GM12878 (cell line): Measurements from ENCODE around the gene RREB1. TPM values are rescaled to one million over a fixed set of nuclear protein-coding genes. Genes with fewer than 3 reads are reported as not detected.

Source experiments
- ATAC-seq: fragments of 200-7000 bp; cut with Tn5 transposase; 3 replicates; pipeline ENCODE4 v1.9.1; 2020; ENCODE audit warnings: mild to moderate bottlenecking, moderate library complexity
- BruUV-seq: library from RNA; stranded (reverse); fragments of 400-500 nt; replicated peaks from 2 replicates; lab custom pipeline; 2021; lab: Mats Ljungman, UMichigan
- CTCF ChIA-PET: fragments of 300-600 bp; sonication (Branson Sonifier 250); formaldehyde crosslinking; extraction: SDS; loops from one replicate; lab custom pipeline; 2021; ENCODE audit warnings: inconsistent platforms; lab: Yijun Ruan, JAX
- POLR2A ChIA-PET: fragments of 350-600 bp; formaldehyde crosslinking; extraction: SDS; loops from one replicate; lab custom pipeline; 2021; ENCODE audit warnings: inconsistent platforms; lab: Charles Lee
- RAD21 ChIA-PET: fragments of 300-600 bp; sonication (Branson Sonifier 250); formaldehyde crosslinking; loops from one replicate; lab custom pipeline; 2023; ENCODE audit warnings: antibody characterized with exemption; ENCODE audit not compliant: unreplicated experiment; lab: Charles Lee
- SMC1A ChIA-PET: fragments of 300-600 bp; sonication (Branson Sonifier 250); formaldehyde crosslinking; loops from one replicate; lab custom pipeline; 2023; ENCODE audit not compliant: unreplicated experiment, uncharacterized antibody; lab: Charles Lee
- DNase-seq: peaks from one replicate; pipeline ENCODE4 v3.0.0-alpha.2; 2011; ENCODE audit warnings: low read depth, low spot score
- FAIRE-seq: peaks from 3 replicates; lab custom pipeline; 2011; peaks lifted over from hg19 to GRCh38; lab: Jason Lieb, UNC
- H2AFZ ChIP-seq: 2 replicates; pipeline ENCODE4 v1.6.0; 2011; ENCODE audit warnings: low read depth, low read length, control low read depth; ENCODE audit not compliant: control insufficient read depth
- H3K27ac ChIP-seq: 2 replicates; pipeline ENCODE4 v1.5.1; 2011; ENCODE audit warnings: control low read depth; ENCODE audit not compliant: control insufficient read depth, insufficient read depth
- H3K27me3 ChIP-seq, 2 experiments: replicated peaks in 1 of 2; 2 replicates each; pipeline versions ENCODE4 v1.6.0 to v1.6.1; 2011; ENCODE audit warnings: low read length in 1 of 2; ENCODE audit not compliant: control insufficient read depth in 2 of 2, insufficient read depth in 2 of 2
- H3K36me3 ChIP-seq, 2 experiments: 2 replicates each; pipeline ENCODE4 v1.5.1; 2011; ENCODE audit warnings: low read length in 1 of 2; ENCODE audit not compliant: control insufficient read depth in 2 of 2, insufficient read depth in 2 of 2
- H3K4me1 ChIP-seq: 2 replicates; pipeline ENCODE4 v1.6.1; 2011; ENCODE audit warnings: mild to moderate bottlenecking, low read length, moderate library complexity, mixed read lengths; ENCODE audit not compliant: control insufficient read depth, insufficient read depth
- H3K4me2 ChIP-seq: 2 replicates; pipeline ENCODE4 v1.6.0; 2011; ENCODE audit warnings: control low read depth; ENCODE audit not compliant: control insufficient read depth, insufficient read depth
- H3K4me3 ChIP-seq: fragments of 200-600 bp; sonication (generic); 2 replicates; pipeline ENCODE4 v1.5.1; 2016
- H3K79me2 ChIP-seq: 2 replicates; pipeline ENCODE4 v1.6.0; 2011; ENCODE audit warnings: low read length; ENCODE audit not compliant: control insufficient read depth, insufficient read depth
- H3K9ac ChIP-seq: 2 replicates; pipeline ENCODE4 v1.8.0; 2011; ENCODE audit warnings: low read length, control low read depth, mixed read lengths; ENCODE audit not compliant: control insufficient read depth, insufficient read depth
- H3K9me3 ChIP-seq: replicated peaks from 3 replicates; pipeline ENCODE4 v1.5.1; 2011; ENCODE audit warnings: mild to moderate bottlenecking, low read length; ENCODE audit not compliant: control insufficient read depth, insufficient read depth
- H4K20me1 ChIP-seq: 2 replicates; pipeline ENCODE4 v1.6.0; 2011; ENCODE audit not compliant: control insufficient read depth, insufficient read depth
- BMI1 ChIP-seq: fragments of 450-650 bp; IDR thresholded peaks from 2 replicates; pipeline ENCODE4 v1.6.1; 2016; ENCODE audit warnings: mild to moderate bottlenecking, moderate library complexity, borderline replicate concordance
- CHD2 ChIP-seq: IDR thresholded peaks from 2 replicates; pipeline ENCODE4 v1.6.1; 2011; ENCODE audit warnings: low read depth, low read length, improper control_type of control experiment, borderline replicate concordance
- MXI1 ChIP-seq: fragments of 150-350 bp; IDR thresholded peaks from 2 replicates; pipeline ENCODE4 v1.6.1; 2011; ENCODE audit warnings: low read depth, mild to moderate bottlenecking, inconsistent platforms, low read length, improper control_type of control experiment
- NFIC ChIP-seq: IDR thresholded peaks from 2 replicates; pipeline ENCODE4 v1.6.1; 2012; ENCODE audit warnings: low read depth, mild to moderate bottlenecking, inconsistent platforms, low read length, moderate library complexity
- NFYB ChIP-seq: IDR thresholded peaks from 2 replicates; pipeline ENCODE4 v1.6.1; 2011; ENCODE audit warnings: low read depth, mild to moderate bottlenecking, low read length, improper control_type of control experiment, moderate library complexity; ENCODE audit not compliant: insufficient read depth
- PAX5 ChIP-seq: IDR thresholded peaks from 2 replicates; pipeline ENCODE4 v1.6.1; 2011; ENCODE audit warnings: low read depth, low read length, borderline replicate concordance
- PAX8 ChIP-seq: fragments of 450-650 bp; IDR thresholded peaks from 2 replicates; pipeline ENCODE4 v1.6.1; 2017; ENCODE audit warnings: mild to moderate bottlenecking, moderate library complexity
- POLR2AphosphoS2 ChIP-seq: IDR thresholded peaks from 2 replicates; pipeline ENCODE4 v1.6.1; 2011; ENCODE audit warnings: low read depth, mild to moderate bottlenecking, low read length, improper control_type of control experiment, moderate library complexity
- RB1 ChIP-seq: fragments of 450-650 bp; formaldehyde crosslinking; IDR thresholded peaks from 2 replicates; pipeline ENCODE4 v1.6.1; 2017; ENCODE audit warnings: mild to moderate bottlenecking, borderline replicate concordance
- SIX5 ChIP-seq: IDR thresholded peaks from 2 replicates; pipeline ENCODE4 v1.6.1; 2011; ENCODE audit warnings: mild to moderate bottlenecking, low read depth, low read length, moderate library complexity; ENCODE audit not compliant: severe bottlenecking
- SMC3 ChIP-seq: IDR thresholded peaks from 2 replicates; pipeline ENCODE4 v1.6.1; 2011; ENCODE audit warnings: low read length, improper control_type of control experiment, borderline replicate concordance
- STAT3 ChIP-seq: IDR thresholded peaks from 2 replicates; pipeline ENCODE4 v1.6.1; 2011; ENCODE audit warnings: low read depth, low read length, improper control_type of control experiment
- ZNF217 ChIP-seq: fragments of 450-650 bp; IDR thresholded peaks from 2 replicates; pipeline ENCODE4 v1.6.1; 2017; ENCODE audit warnings: antibody characterized with exemption, mild to moderate bottlenecking
- ZNF274 ChIP-seq: IDR thresholded peaks from one replicate; pipeline ENCODE4 v1.8.0; 2011; ENCODE audit not compliant: insufficient read length, insufficient read depth
- WGBS: methylation state at CpG from one replicate; pipeline ENCODE4 v1.1.6; 2016; ENCODE audit warnings: low lambda C conversion rate; ENCODE audit not compliant: insufficient replicate concordance, insufficient coverage; ENCODE audit errors: missing lambda C conversion rate; 5-methylcytosine and 5-hydroxymethylcytosine counted together
- in situ Hi-C: fragments of 300-500 bp; cut with MboI; formaldehyde crosslinking; loops from 9 replicates; pipeline ENCODE4 v1.14.3; 2018; ENCODE audit warnings: mixed read lengths
- intact Hi-C: fragments of 100-400 bp; cut with micrococcal nuclease; formaldehyde crosslinking; loops from one replicate; pipeline ENCODE4 v1.14.2; 2022; ENCODE audit not compliant: unreplicated experiment
- polyA plus RNA-seq, 11 experiments: library from polyadenylated mRNA; depleted of rRNA in 4 of 11; unstranded in 6 of 11; stranded (reverse) in 5 of 11; fragments of >200 nt; fragmentation: Nextera tagmentation in 4 of 11; fragmentation: Illumina TruSeq in 1 of 11; extraction: Ambion mirVana in 4 of 11; extraction: Trizol in 1 of 11; gene quantifications; 1 replicate in 1 of 11; 2 replicates in 10 of 11; pipeline versions ENCODE4 v1.2.1 to v1.2.3, GENCODE V29; 2011 to 2016; ENCODE audit warnings: inconsistent platforms in 2 of 11, missing spikeins in 2 of 11, low read depth in 1 of 11
- total RNA-seq, 4 experiments: library from RNA; depleted of rRNA in 3 of 4; stranded (reverse); fragments of >200 nt in 3 of 4; fragmentation: Illumina TruSeq in 1 of 4; extraction: Trizol in 1 of 4; gene quantifications; 2 replicates each; pipeline versions ENCODE4 v1.2.1 to v1.2.3, GENCODE V29; 2013 to 2021
- TF ChIP-seq, protein P1 (sequence below), 3 experiments: IDR thresholded peaks in 2 of 3; conservative IDR thresholded peaks in 1 of 3; 2 replicates each; pipeline ENCODE4 v1.5.1; 2011; ENCODE audit warnings: low read depth in 3 of 3, low read length in 3 of 3, mild to moderate bottlenecking in 3 of 3, control low read depth in 2 of 3, moderate library complexity in 2 of 3, inconsistent platforms in 1 of 3, mixed read lengths in 1 of 3; ENCODE audit not compliant: control insufficient read depth in 2 of 3, insufficient read depth in 1 of 3; ENCODE audit errors: extremely low read depth in 1 of 3
- TF ChIP-seq, protein P2 (sequence below): fragments of 450-650 bp; IDR thresholded peaks from 2 replicates; pipeline ENCODE4 v1.6.1; 2017; ENCODE audit warnings: antibody characterized with exemption, mild to moderate bottlenecking, moderate library complexity
- TF ChIP-seq, protein P3 (sequence below): fragments of 450-650 bp; IDR thresholded peaks from 2 replicates; pipeline ENCODE4 v1.6.1; 2017; ENCODE audit warnings: low read depth, mild to moderate bottlenecking, moderate library complexity
- TF ChIP-seq, protein P4 (sequence below): IDR thresholded peaks from 2 replicates; pipeline ENCODE4 v1.6.1; 2011; ENCODE audit warnings: borderline replicate concordance, low read depth, mild to moderate bottlenecking, moderate library complexity, mixed read lengths, low read length; ENCODE audit not compliant: insufficient read depth; ENCODE audit errors: extremely low read length

The RREB1 gene
- total and polyA plus RNA-seq, 10 of the 15 experiments (the other 5 are each of a cell fraction or from before 2014, with no cell fraction given): 1.9 to 30.3 (median 8.6) TPM

DNA sequence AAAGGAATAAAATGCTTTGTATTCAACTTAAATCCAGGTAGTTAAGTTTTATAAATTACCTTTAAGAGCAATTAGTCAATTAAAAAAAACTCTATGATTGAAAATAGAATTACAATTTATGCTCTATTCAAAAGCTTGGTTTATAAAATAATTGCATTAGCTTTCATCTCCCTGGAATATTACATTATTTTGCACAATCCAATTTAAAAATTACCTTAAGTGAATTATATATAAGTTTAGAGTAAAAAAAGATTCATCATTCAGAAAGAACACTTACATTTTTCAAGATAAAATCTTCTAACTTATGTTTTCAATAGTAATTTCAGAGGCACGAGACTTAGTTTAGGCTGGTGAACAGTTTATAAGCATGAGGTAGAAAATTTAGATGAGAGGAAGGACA lies 190.4 kb downstream of the RREB1 start:
- no peaks in the 10 kb centered on the region for H4K20me1 ChIP-seq
- FAIRE-seq (no peak), ATAC-seq (no peak), DNase-seq (no peak)
- no peaks in the 10 kb centered on the region for H3K4me1 ChIP-seq
- intact Hi-C loops (no loop called here), in situ Hi-C loops (no loop called here)
- 76% methylated on average over 1 of the region's 1 CpG for WGBS
- ChIA-PET RAD21 (no interaction called here), POLR2A (no interaction called here), SMC1A (interaction anchor here (1.2 to 3.6 kb wide), 4 partner anchors 7 to 130 kb away, joined by 3 to 20 read pairs (median 5); no protein-coding TSS in a partner anchor), CTCF (interaction anchor here (1.0 to 6.1 kb wide), 2 partner anchors 21 to 42 kb away, joined by 3 to 37 read pairs; no protein-coding TSS in a partner anchor)
- peaks cover 7 to 48% of the 10 kb centered on the region in 2 experiments for H3K36me3 ChIP-seq
- no peak overlapping the region for H3K4me3 ChIP-seq
- no peak overlapping the region for H3K27ac ChIP-seq
- H3K79me2 ChIP-seq: no peaks in the 10 kb centered on the region; the same call in 1 of the 2 replicates
- TF ChIP-seq, protein P1, sequence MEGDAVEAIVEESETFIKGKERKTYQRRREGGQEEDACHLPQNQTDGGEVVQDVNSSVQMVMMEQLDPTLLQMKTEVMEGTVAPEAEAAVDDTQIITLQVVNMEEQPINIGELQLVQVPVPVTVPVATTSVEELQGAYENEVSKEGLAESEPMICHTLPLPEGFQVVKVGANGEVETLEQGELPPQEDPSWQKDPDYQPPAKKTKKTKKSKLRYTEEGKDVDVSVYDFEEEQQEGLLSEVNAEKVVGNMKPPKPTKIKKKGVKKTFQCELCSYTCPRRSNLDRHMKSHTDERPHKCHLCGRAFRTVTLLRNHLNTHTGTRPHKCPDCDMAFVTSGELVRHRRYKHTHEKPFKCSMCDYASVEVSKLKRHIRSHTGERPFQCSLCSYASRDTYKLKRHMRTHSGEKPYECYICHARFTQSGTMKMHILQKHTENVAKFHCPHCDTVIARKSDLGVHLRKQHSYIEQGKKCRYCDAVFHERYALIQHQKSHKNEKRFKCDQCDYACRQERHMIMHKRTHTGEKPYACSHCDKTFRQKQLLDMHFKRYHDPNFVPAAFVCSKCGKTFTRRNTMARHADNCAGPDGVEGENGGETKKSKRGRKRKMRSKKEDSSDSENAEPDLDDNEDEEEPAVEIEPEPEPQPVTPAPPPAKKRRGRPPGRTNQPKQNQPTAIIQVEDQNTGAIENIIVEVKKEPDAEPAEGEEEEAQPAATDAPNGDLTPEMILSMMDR (IDR thresholded peaks at IDR 0.05 in 2 of 3, conservative IDR thresholded peaks at IDR 0.05 in 1 of 3; ENCODE audit: control insufficient read depth in 2 of 3, extremely low read depth in 1 of 3, insufficient read depth in 1 of 3, low read depth in 3 of 3, low read length in 3 of 3): no peak
- TF ChIP-seq ZNF274: no peak
- TF ChIP-seq RB1: no peak
- TF ChIP-seq BMI1: no peak
- TF ChIP-seq, protein P2, sequence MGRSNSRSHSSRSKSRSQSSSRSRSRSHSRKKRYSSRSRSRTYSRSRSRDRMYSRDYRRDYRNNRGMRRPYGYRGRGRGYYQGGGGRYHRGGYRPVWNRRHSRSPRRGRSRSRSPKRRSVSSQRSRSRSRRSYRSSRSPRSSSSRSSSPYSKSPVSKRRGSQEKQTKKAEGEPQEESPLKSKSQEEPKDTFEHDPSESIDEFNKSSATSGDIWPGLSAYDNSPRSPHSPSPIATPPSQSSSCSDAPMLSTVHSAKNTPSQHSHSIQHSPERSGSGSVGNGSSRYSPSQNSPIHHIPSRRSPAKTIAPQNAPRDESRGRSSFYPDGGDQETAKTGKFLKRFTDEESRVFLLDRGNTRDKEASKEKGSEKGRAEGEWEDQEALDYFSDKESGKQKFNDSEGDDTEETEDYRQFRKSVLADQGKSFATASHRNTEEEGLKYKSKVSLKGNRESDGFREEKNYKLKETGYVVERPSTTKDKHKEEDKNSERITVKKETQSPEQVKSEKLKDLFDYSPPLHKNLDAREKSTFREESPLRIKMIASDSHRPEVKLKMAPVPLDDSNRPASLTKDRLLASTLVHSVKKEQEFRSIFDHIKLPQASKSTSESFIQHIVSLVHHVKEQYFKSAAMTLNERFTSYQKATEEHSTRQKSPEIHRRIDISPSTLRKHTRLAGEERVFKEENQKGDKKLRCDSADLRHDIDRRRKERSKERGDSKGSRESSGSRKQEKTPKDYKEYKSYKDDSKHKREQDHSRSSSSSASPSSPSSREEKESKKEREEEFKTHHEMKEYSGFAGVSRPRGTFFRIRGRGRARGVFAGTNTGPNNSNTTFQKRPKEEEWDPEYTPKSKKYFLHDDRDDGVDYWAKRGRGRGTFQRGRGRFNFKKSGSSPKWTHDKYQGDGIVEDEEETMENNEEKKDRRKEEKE: no peak
- no peak for TF ChIP-seq CHD2
- no peak for TF ChIP-seq PAX5
- TF ChIP-seq, protein P3, sequence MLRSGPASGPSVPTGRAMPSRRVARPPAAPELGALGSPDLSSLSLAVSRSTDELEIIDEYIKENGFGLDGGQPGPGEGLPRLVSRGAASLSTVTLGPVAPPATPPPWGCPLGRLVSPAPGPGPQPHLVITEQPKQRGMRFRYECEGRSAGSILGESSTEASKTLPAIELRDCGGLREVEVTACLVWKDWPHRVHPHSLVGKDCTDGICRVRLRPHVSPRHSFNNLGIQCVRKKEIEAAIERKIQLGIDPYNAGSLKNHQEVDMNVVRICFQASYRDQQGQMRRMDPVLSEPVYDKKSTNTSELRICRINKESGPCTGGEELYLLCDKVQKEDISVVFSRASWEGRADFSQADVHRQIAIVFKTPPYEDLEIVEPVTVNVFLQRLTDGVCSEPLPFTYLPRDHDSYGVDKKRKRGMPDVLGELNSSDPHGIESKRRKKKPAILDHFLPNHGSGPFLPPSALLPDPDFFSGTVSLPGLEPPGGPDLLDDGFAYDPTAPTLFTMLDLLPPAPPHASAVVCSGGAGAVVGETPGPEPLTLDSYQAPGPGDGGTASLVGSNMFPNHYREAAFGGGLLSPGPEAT: no peak
- no peak for TF ChIP-seq SMC3
- TF ChIP-seq SIX5: no peak
- TF ChIP-seq NFIC: no peak
- TF ChIP-seq POLR2AphosphoS2: no peak
- TF ChIP-seq ZNF217: no peak
- no peak for TF ChIP-seq MXI1
- TF ChIP-seq, protein P4, sequence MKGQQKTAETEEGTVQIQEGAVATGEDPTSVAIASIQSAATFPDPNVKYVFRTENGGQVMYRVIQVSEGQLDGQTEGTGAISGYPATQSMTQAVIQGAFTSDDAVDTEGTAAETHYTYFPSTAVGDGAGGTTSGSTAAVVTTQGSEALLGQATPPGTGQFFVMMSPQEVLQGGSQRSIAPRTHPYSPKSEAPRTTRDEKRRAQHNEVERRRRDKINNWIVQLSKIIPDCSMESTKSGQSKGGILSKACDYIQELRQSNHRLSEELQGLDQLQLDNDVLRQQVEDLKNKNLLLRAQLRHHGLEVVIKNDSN: no peak
- no peak for TF ChIP-seq PAX8
- no peak for TF ChIP-seq STAT3
- no peak for TF ChIP-seq NFYB
- no peaks in the 10 kb centered on the region for H3K27me3 ChIP-seq
- H3K4me2 ChIP-seq: no peak overlapping the region
- no peak overlapping the region for H3K9ac ChIP-seq
- no peaks in the 10 kb centered on the region for H3K9me3 ChIP-seq
- H2AFZ ChIP-seq: no peak overlapping the region
- no TSS peak for BruUV-seq
